Measurements from ENCODE around the gene CNIH3. TPM values are rescaled to one million over a fixed set of nuclear protein-coding genes. Genes with fewer than 3 reads are reported as not detected.

Gene CNIH3
- total RNA-seq, 1 experiment from 2014 or later, result 1.8 TPM

DNA sequence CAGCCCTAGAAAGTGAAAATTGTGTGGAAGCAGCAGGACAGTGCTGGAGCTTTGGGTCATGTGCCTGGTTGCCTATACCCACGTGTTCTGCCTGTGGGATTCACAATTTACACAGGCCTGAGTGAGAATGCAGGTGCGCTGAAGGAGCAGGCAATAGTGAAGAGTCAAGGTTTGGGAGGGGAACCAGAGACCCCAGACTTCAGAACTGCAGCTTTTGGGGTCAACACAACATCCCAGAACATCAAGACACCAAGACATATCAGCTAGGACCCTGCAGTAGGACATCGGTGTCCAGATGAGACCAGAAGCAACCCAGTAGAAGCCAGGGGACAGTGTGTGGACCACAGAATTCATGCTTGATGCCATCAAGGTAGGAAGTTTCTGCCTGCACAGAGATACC lies 29.1 kb upstream of the CNIH3 start (continued):
- TF ChIP-seq REST (IDR thresholded peaks at IDR 0.05; ENCODE audit: low read depth) (no peak), ZFX (IDR thresholded peaks at IDR 0.05) (no peak)

DNA sequence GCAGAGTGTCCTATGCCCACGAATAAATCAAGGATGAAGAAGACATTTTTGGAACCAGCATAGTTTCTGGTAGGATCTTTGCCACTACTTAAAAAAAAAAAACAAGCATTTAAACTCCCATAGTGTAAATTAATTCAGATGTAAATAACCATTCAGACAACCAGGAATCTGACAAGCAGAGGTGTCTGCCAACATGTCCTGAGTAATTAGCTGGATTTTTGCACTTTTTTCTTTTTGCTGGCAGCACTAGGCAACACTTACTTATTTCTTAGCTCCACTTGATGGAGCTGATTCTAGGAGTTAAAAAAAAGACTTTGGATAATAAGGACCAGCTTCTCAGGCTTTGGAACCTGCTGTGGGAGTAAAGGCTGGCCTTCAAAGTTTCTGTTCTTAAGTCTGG lies 27.6 kb upstream of the CNIH3 start:
- Histone ChIP-seq H3K4me2 (ENCODE audit: low read length) (no peak overlapping the region), H3K79me2 (ENCODE audit: insufficient read depth, low read length) (no peaks in the 10 kb centered on the region), H2AFZ (ENCODE audit: low read depth, low read length, poor library complexity, severe bottlenecking) (no peak overlapping the region), H3K9me2 (ENCODE audit: insufficient read depth) (no peaks in the 10 kb centered on the region; the same call in 1 of the 2 replicates), H3K4me3 (replicated peaks in 1 of 2; ENCODE audit: low read depth in 1 of 2, low read length in 2 of 2) (no peak overlapping the region), H3K9me3 (ENCODE audit: control insufficient read depth in 1 of 2, insufficient read depth in 1 of 2, low read depth in 1 of 2, low read length in 2 of 2) (no peaks in the 10 kb centered on the region), H3K4me1 (ENCODE audit: control insufficient read depth in 1 of 2, insufficient read depth in 2 of 2, low read length in 2 of 2) (peaks cover 0 to 2% of the 10 kb centered on the region in 2 experiments; a peak in 1 of 4 replicates), H4K20me1 (ENCODE audit: insufficient read depth) (no peaks in the 10 kb centered on the region), H3K27me3 (ENCODE audit: insufficient read depth, low read length) (no peaks in the 10 kb centered on the region), H3K27ac (ENCODE audit: low read depth, low read length) (no peak overlapping the region), H3K36me3 (ENCODE audit: control insufficient read depth in 1 of 2, insufficient read depth in 2 of 2, low read length in 2 of 2) (no peaks in the 10 kb centered on the region), H3K9ac (ENCODE audit: low read length) (no peak overlapping the region)
- ATAC-seq (no peak), DNase-seq (ENCODE audit: low read depth, low spot score) (no peak)
- TF ChIP-seq TCF7L2 (IDR thresholded peaks at IDR 0.05; ENCODE audit: borderline replicate concordance, extremely low read depth, insufficient read depth, insufficient read length) (no peak), REST (IDR thresholded peaks at IDR 0.05; ENCODE audit: low read depth) (no peak), ELF1 (IDR thresholded peaks at IDR 0.05; ENCODE audit: borderline replicate concordance, low read depth) (no peak), SIN3A (IDR thresholded peaks at IDR 0.05; ENCODE audit: low read depth) (no peak), JUND (IDR thresholded peaks at IDR 0.05) (no peak)
- ChIA-PET RAD21 (ENCODE audit: low non-redundant PET in 1 of 2, low total read pairs in 2 of 2, uncharacterized antibody in 2 of 2, unreplicated experiment in 2 of 2) (no interaction called here), CTCF (no interaction called here), POLR2A (no interaction called here)
- intact Hi-C loops (cut with micrococcal nuclease), result no loop called here
- BruUV-seq (replicated peaks), result no TSS peak

Measured in HCT116 (cell line).